Suprapubic skin (tissue), 3 donors: ENCODE results near the gene GDPD5.

Experiments
- CTCF ChIP-seq, 2 donors: fragments of 200-600 bp in 1 of 2; fragments of 450-650 bp in 1 of 2; sonication (generic) in 1 of 2; IDR thresholded peaks; one replicate each; pipeline ENCODE4 v1.5.1; 2016 to 2019; ENCODE audit warnings: antibody characterized with exemption in 2 of 2, mild to moderate bottlenecking in 1 of 2, moderate library complexity in 1 of 2
- POLR2AphosphoS5 ChIP-seq, 3 donors: sonication (generic); formaldehyde crosslinking; IDR thresholded peaks; one replicate each; pipeline ENCODE4 v1.6.1; 2017; ENCODE audit warnings: antibody characterized with exemption in 3 of 3

GRCh38 chr11:75421902-75422247 lies 103.9 kb downstream of the GDPD5 start:
- no peak for TF ChIP-seq CTCF (IDR thresholded peaks at IDR 0.05)
- no peak for TF ChIP-seq POLR2AphosphoS5 (IDR thresholded peaks at IDR 0.05)
